CD14-positive monocyte (primary cell): ENCODE data around the gene TMOD3. TPM values are rescaled to one million over a fixed set of nuclear protein-coding genes. Genes with fewer than 3 reads are reported as not detected.

ENCODE experiments used
- DNase-seq, 3 donors: peaks; one replicate each; pipeline ENCODE4 v3.0.0-alpha.2; 2011 to 2022
- H2AFZ ChIP-seq: 2 replicates; pipeline ENCODE4 v1.6.0; 2012; ENCODE audit warnings: mild to moderate bottlenecking, low read depth, low read length, inconsistent platforms; ENCODE audit not compliant: insufficient read depth, poor library complexity, severe bottlenecking
- H3K27ac ChIP-seq, 2 donors: 1 replicate in 1 of 2; 2 replicates in 1 of 2; pipeline ENCODE4 v1.5.1; 2012 to 2013; ENCODE audit warnings: low read length in 2 of 2, control low read depth in 1 of 2, inconsistent platforms in 1 of 2, low read depth in 1 of 2, mild to moderate bottlenecking in 1 of 2
- H3K27me3 ChIP-seq, 2 donors: one replicate each; pipeline versions ENCODE4 v1.6.0 to v1.6.1; 2011 to 2013; ENCODE audit warnings: low read length in 2 of 2; ENCODE audit not compliant: control insufficient read depth in 2 of 2, insufficient read depth in 2 of 2
- H3K36me3 ChIP-seq, 2 donors: replicated peaks in 1 of 2; 1 replicate in 1 of 2; 2 replicates in 1 of 2; pipeline versions ENCODE4 v1.5.1 to v1.6.1; 2012 to 2013; ENCODE audit warnings: low read length in 2 of 2, control low read depth in 1 of 2, inconsistent platforms in 1 of 2, mild to moderate bottlenecking in 1 of 2; ENCODE audit not compliant: insufficient read depth in 2 of 2, control insufficient read depth in 1 of 2
- H3K4me1 ChIP-seq, 2 donors: 1 replicate in 1 of 2; 2 replicates in 1 of 2; pipeline versions ENCODE4 v1.5.1 to v1.6.1; 2012 to 2013; ENCODE audit warnings: low read length in 2 of 2, control low read depth in 1 of 2, inconsistent platforms in 1 of 2, mild to moderate bottlenecking in 1 of 2, moderate library complexity in 1 of 2; ENCODE audit not compliant: insufficient read depth in 2 of 2, control insufficient read depth in 1 of 2
- H3K4me2 ChIP-seq: replicated peaks from 2 replicates; pipeline ENCODE3; 2012; ENCODE audit warnings: low read length, moderate library complexity, mild to moderate bottlenecking; ENCODE audit not compliant: poor library complexity, severe bottlenecking; ENCODE audit errors: extremely low read depth
- H3K4me3 ChIP-seq, 3 experiments: fragments of 200-600 bp in 1 of 3; sonication (generic) in 1 of 3; replicated peaks in 1 of 3; 1 replicate in 2 of 3; 2 replicates in 1 of 3; pipeline ENCODE4 v1.5.1; 2011 to 2013; ENCODE audit warnings: low read length in 3 of 3, mild to moderate bottlenecking in 3 of 3, control low read depth in 2 of 3, low read depth in 2 of 3, inconsistent platforms in 1 of 3, moderate library complexity in 1 of 3
- H3K79me2 ChIP-seq: 2 replicates; pipeline ENCODE4 v1.6.0; 2012; ENCODE audit warnings: mild to moderate bottlenecking, control low read depth, inconsistent platforms, low read length, moderate library complexity; ENCODE audit not compliant: insufficient read depth
- H3K9ac ChIP-seq: 2 replicates; pipeline ENCODE4 v1.6.0; 2017; ENCODE audit warnings: low read length, mild to moderate bottlenecking; ENCODE audit not compliant: insufficient read depth, poor library complexity, severe bottlenecking
- H3K9me3 ChIP-seq, 2 donors: replicated peaks in 1 of 2; 1 replicate in 1 of 2; 2 replicates in 1 of 2; pipeline versions ENCODE4 v1.5.1 to v1.6.1; 2012 to 2013; ENCODE audit warnings: low read length in 2 of 2, control low read depth in 1 of 2; ENCODE audit not compliant: control insufficient read depth in 1 of 2, insufficient read depth in 1 of 2
- H4K20me1 ChIP-seq: 2 replicates; pipeline ENCODE4 v1.6.0; 2012; ENCODE audit warnings: mild to moderate bottlenecking, low read length, control low read depth, moderate library complexity; ENCODE audit not compliant: insufficient read depth
- H3K27ac Mint-ChIP-seq, 7 donors: one replicate each; pipeline ENCODE4 v1.8.0; 2020; ENCODE audit warnings: mild to moderate bottlenecking in 7 of 7, mixed read lengths in 7 of 7, moderate library complexity in 6 of 7, inconsistent platforms in 2 of 7
- H3K27me3 Mint-ChIP-seq, 3 donors: one replicate each; pipeline ENCODE4 v1.8.0; 2021 to 2022; ENCODE audit warnings: low read depth in 3 of 3, mild to moderate bottlenecking in 3 of 3, mixed read lengths in 3 of 3, moderate library complexity in 3 of 3, inconsistent platforms in 1 of 3
- H3K36me3 Mint-ChIP-seq, 2 donors: one replicate each; pipeline ENCODE4 v1.8.0; 2020; ENCODE audit warnings: mixed read lengths in 2 of 2, inconsistent platforms in 1 of 2, mild to moderate bottlenecking in 1 of 2
- H3K4me1 Mint-ChIP-seq: one replicate; pipeline ENCODE4 v1.8.0; 2020; ENCODE audit warnings: mild to moderate bottlenecking, mixed read lengths
- H3K4me3 Mint-ChIP-seq, 2 donors: one replicate each; pipeline ENCODE4 v1.8.0; 2020; ENCODE audit warnings: mild to moderate bottlenecking in 2 of 2, mixed read lengths in 2 of 2, moderate library complexity in 1 of 2
- H3K9me3 Mint-ChIP-seq, 7 donors: one replicate each; pipeline ENCODE4 v1.8.0; 2020 to 2022; ENCODE audit warnings: mixed read lengths in 7 of 7, mild to moderate bottlenecking in 6 of 7, moderate library complexity in 6 of 7, inconsistent platforms in 2 of 7
- CTCF ChIP-seq: fragments of 200-600 bp; IDR thresholded peaks from one replicate; pipeline ENCODE4 v1.8.0; 2022; ENCODE audit warnings: antibody characterized with exemption, mild to moderate bottlenecking
- WGBS: methylation state at CpG from one replicate; pipeline ENCODE4 v1.1.5; 2013; ENCODE audit warnings: missing lambda C conversion rate; ENCODE audit not compliant: insufficient coverage; 5-methylcytosine and 5-hydroxymethylcytosine counted together
- intact Hi-C, 2 donors: fragments of 100-400 bp; cut with micrococcal nuclease; formaldehyde crosslinking; loops; one replicate each; pipeline versions ENCODE4 v1.15.0 to v1.15.1; 2023
- polyA plus RNA-seq, 3 donors: library from polyadenylated mRNA; depleted of rRNA in 1 of 3; unstranded in 2 of 3; stranded (reverse) in 1 of 3; fragments of 300-500 nt in 2 of 3; fragments of >200 nt in 1 of 3; fragmentation: Illumina TruSeq in 2 of 3; gene quantifications; 1 replicate in 2 of 3; 2 replicates in 1 of 3; pipeline ENCODE4 v1.2.3, GENCODE V29; 2012 to 2021

TMOD3 gene
- polyA plus RNA-seq, 3 donors = 7.7 to 34.8 (median 27.8) TPM

DNA sequence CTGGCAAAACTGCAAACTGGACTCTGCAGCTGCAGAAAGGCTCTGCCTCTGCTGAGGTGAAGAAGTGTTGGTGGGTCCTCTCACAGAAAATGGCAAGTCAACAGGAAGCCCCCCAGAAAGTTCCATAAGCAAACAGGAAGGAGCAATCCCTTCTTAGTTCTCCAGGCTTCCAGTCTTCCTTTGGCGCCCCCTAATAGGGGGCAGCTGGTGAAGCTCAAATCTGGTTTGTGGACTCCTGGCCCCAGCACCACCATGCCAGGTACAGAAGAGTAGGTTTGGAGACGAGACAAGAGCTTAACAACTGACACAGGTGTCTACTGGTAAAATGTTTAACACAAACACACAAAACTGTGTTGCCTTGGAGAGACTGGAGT lies 106.6 kb downstream of the TMOD3 start:
- no peaks in the 10 kb centered on the region for H3K4me1 ChIP-seq
- no peak for DNase-seq
- H3K27ac ChIP-seq = no peak overlapping the region
- Mint-ChIP-seq H3K36me3 (peaks cover 37 to 82% of the 10 kb centered on the region in 2 donors), H3K27me3 (peaks cover 0 to 2% (median 0%) of the 10 kb centered on the region in 3 donors), H3K4me1 (no peaks in the 10 kb centered on the region), H3K27ac (peak overlapping the region in 3 of 7 donors; percentile 8 to 35 (median 10)), H3K9me3 (no peaks in the 10 kb centered on the region), H3K4me3 (no peak overlapping the region)
- no peak overlapping the region for H2AFZ ChIP-seq
- peaks cover 27 to 73% of the 10 kb centered on the region in 2 donors for H3K36me3 ChIP-seq
- no peak overlapping the region for H3K9ac ChIP-seq
- WGBS = no CpG with 5 or more reads among the region's 2 CpGs
- intact Hi-C loops = no loop called here
- TF ChIP-seq CTCF = no peak
- no peaks in the 10 kb centered on the region for H3K79me2 ChIP-seq
- H4K20me1 ChIP-seq = no peaks in the 10 kb centered on the region
- no peak overlapping the region for H3K4me2 ChIP-seq
- H3K4me3 ChIP-seq = no peak overlapping the region
- no peaks in the 10 kb centered on the region for H3K9me3 ChIP-seq
- no peaks in the 10 kb centered on the region for H3K27me3 ChIP-seq

GRCh38 chr15:51938286-51938685 lies 108.8 kb downstream of the TMOD3 start:
- Mint-ChIP-seq H3K27ac (peak overlapping the region in 2 of 7 donors; percentile 21 to 74), H3K4me3 (no peak overlapping the region), H3K4me1 (no peaks in the 10 kb centered on the region), H3K27me3 (no peaks in the 10 kb centered on the region), H3K9me3 (no peaks in the 10 kb centered on the region), H3K36me3 (peaks cover 40 to 87% of the 10 kb centered on the region in 2 donors)
- Histone ChIP-seq H3K27me3 (no peaks in the 10 kb centered on the region), H3K9me3 (no peaks in the 10 kb centered on the region), H3K4me1 (no peaks in the 10 kb centered on the region), H3K27ac (no peak overlapping the region), H3K79me2 (no peaks in the 10 kb centered on the region), H3K4me3 (no peak overlapping the region), H3K36me3 (peaks cover 40 to 77% of the 10 kb centered on the region in 2 donors), H2AFZ (no peak overlapping the region), H3K4me2 (no peak overlapping the region), H3K9ac (no peak overlapping the region), H4K20me1 (no peaks in the 10 kb centered on the region)
- no peak for TF ChIP-seq CTCF
- intact Hi-C loops = no loop called here
- no peak for DNase-seq
- no CpG with 5 or more reads among the region's 3 CpGs for WGBS
